NCI-H1694 treated with DMSO at 0.1 percent for 48 hours (cell line): ENCODE data around the gene AGER.
"Not testable (repeated sequence)": the region's sequence is repeated elsewhere in the genome, so short reads cannot be mapped to it uniquely, and the experiment has no call there.

Experiments used
- DNase-seq: peaks from one replicate; lab custom pipeline; 2025; lab: John Stamatoyannopoulos, UW

AGER gene

DNA sequence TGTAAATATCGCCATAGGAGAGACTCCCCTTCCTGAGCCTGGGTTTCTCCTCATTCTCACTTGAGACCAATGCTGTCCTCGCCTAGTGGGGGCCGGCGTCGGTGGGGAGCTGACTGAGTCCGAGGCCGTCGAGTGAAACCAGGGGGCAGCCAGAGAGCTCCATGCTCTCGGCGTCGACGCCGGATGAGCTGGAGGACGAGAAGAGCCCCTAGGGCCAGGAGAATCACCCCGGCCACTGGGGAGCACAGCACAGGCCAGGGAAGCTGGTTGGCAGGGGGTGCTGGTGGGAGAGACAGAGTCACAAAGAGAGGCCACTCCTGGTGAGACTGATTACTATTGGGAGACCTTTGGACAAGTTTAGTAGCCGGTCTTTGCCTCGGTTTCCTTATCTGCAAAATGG is 14.8 kb upstream of the AGER start:
- DNase-seq: no peak

DNA sequence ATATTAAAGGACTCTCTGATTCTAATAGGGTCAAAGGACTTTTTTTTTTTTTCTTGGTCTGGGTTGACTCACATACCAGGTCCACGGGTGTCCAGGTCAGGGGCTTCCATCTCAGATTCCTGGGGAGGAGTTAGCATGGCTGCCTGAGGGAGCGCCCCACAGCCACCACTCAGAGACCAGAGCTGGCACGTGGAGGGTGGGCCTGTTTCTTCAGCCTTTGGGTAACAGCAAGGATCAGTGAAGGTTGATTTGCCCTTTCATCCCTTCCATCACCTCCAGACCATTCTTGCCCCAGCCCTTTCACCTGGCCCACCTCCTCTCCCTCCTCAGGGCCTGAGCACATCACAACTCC is 14.3 kb upstream of the AGER start:
- no peak for DNase-seq

DNA sequence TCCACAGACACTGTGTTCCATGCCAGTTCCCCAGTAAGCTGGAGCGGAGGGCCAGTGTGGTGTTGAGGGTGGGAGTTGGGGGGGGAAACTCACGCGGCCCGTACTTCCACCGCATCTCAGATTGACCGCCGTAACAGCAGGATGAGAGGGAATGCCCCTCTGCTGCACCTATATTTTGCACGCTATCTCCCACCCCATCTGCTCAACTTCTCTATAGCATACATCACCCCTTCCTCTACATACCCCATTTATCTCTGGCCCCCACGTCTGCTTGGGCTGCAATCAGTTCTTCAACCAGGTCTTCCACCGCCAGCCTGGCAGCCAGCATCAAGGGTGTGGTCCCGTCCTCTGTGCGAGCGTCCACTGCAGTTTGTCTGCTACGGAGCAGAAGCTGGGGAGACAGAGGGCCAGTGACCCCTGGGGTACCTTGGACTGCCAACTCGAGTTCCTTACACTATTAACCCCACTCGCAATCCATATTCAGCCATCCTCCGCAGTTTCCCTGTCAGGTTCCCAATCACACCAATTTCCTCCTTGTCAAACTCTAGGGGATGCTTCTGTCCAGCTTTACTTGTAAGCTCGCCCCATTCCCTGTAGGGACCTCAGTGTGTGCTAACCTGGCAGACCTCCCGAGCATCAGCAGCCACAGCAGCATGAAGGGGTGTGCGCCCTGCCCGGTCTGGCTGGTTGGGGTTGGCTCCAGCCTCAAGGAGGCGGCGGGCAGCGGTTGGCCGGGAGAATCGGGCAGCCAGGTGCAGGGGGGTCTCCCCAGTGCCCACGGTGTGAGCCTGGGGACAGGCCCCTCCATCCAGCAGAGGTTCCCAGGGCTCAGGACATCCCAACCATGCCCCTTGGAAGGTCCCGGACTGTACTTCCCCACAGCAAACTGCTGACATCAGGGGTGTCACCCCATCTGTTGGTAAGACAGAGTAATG is 12.9 kb upstream of the AGER start:
- no peak for DNase-seq

DNA sequence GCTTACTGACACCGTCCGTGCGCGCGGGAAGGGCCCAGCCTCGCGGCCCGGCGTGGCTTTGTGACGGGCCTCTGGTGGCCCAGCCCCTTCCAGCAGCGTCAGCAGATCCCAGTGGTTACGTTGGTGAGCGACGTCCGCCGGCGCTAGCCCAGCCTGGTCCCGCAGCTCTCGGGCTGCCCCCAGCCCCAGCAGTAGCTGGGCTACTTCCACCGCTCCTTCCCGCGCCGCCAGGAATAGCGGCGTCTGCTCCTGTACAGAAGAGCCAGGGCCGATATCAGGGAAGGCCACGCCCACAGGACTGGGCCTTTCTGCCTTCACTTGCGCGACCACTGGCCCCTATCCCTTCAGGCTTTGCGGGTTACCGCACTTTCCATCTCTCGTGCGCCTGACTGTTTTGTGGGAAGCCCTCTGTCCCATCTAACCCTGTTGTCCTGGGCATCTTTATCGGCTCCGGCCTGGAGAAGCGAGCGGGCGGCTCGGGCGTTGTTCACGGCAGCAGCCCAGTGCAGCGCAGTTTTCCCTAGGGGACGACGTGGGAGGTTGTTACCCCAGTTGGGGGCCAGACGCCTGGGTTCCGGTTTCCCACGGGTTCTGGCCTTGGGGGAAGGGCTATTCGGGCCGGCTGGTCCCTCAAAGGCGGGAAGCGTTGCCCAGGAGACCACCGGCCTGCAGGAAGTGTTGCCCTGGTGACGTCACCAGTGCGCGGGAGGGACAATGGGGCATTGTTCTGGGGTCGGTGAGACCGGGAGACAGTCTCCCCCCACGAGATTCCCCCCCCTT is 12.0 kb upstream of the AGER start:
- no peak for DNase-seq

DNA sequence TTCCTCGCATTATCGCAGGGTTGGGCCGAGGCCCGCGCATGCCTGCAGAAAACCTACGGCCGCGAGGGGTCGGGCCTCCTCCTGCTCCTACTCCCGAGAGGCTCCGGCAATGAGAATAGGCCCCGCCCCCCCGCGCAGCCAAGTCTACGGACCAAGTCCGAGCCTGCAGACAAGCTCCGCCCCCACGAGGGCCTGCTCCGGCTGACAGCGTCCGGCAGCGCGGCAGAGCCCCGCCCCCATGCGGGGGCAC is 11.5 kb upstream of the AGER start:
- peak; percentile 95 for DNase-seq

DNA sequence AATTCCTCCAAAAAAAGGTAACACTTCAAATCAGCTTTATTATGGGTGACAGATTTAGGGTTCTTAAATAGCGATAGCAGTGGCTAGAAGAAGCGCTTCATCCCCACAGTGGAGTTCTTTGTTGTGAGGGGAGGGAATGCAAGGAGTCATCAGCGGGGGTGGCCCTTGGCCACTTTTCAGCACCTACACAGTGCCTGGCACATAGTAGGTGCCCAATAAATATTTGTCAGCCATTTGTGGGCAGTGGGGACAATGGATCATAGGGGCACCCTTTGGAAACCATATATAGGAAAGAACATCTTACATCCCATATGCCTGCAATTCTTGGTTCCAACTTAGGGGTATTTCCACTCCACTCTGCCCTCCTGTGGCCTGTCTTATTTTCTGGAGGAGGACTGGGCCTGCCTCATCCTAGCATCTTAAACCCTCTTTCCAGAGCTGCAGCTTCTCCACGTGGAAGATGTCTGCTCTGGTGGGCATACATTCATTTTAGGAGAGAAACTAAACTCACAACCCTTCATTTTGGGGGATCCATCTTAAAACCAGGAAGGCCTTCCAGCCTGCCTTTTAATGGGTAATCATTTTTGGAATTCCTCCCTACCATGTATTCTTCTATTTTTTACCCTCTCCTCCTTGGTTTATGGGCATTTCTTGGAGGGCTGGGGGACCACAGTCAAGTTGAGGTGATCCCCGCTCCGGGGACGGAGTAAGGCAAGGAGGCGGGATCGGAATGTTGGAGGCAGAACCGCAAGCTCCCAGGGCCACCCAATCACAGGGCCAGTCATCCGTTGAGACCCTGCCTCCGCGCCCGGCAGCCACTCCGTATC is 11.0 kb upstream of the AGER start:
- DNase-seq: no peak

DNA sequence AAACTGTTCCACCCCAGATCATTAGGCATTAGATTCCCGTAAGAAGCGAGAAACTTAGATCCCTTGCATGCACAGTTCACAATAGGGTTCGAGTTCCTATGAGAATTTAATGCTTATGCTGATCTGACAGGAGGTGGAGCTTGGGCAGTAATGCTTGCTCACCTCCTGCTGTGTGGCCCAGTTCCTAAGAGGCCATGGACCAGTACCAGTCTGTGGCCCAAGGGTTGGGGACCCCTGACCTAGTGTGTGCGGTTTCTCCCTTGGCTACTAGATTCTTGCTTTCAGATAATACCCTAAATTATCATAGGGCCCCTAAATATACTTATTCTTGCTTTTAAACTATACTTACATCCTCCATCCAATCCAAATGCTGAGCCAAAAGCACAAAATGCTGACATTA is 10.3 kb upstream of the AGER start:
- no peak for DNase-seq

DNA sequence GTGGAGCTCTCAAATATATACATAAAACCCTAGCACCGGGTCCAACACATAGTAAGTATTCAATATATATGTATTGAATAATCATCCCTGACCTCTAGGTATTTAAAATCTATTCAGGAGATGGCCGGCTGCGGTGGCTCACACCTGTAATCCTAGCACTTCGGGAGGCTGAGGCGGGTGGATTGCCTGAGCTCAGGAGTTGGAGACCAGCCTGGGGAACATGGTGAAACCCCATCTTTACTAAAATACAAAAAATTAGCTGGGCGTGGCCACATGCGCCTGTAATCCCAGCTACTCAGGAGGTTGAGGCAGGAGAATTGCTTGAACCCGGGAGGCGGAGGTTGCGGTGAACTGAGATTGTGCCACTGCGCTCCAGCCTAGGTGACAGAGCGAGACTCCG is 9.0 kb upstream of the AGER start:
- not testable (repeated sequence) for DNase-seq

DNA sequence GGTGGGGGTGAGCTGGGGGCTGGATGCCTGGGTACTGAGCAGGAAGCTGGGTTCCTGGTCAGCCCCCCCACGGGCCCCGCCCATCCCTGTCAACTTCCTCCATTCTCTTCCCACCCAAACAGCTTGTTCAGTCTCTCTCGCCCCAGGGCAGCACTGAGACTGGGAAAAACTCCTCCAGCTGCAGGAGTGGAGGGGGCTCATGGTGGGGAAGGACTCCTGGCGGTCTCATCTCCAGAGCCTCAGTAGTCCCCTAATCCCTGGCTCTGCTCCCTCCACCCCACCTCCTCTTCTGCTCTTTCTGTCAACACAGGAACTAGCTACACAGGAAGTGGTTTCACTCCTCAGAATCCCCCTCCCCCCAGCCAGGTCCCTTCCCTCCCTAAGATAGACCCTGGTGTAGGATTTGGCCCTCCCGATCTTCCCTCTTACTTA is 8.6 kb upstream of the AGER start, which contains the start of gene GPSM3:
Gene GPSM3, minus strand, starts transcription at position 36 of the 432 bp plus-strand sequence. CDS start 130 bp downstream, outside the sequence.
- DNase-seq: no peak

DNA sequence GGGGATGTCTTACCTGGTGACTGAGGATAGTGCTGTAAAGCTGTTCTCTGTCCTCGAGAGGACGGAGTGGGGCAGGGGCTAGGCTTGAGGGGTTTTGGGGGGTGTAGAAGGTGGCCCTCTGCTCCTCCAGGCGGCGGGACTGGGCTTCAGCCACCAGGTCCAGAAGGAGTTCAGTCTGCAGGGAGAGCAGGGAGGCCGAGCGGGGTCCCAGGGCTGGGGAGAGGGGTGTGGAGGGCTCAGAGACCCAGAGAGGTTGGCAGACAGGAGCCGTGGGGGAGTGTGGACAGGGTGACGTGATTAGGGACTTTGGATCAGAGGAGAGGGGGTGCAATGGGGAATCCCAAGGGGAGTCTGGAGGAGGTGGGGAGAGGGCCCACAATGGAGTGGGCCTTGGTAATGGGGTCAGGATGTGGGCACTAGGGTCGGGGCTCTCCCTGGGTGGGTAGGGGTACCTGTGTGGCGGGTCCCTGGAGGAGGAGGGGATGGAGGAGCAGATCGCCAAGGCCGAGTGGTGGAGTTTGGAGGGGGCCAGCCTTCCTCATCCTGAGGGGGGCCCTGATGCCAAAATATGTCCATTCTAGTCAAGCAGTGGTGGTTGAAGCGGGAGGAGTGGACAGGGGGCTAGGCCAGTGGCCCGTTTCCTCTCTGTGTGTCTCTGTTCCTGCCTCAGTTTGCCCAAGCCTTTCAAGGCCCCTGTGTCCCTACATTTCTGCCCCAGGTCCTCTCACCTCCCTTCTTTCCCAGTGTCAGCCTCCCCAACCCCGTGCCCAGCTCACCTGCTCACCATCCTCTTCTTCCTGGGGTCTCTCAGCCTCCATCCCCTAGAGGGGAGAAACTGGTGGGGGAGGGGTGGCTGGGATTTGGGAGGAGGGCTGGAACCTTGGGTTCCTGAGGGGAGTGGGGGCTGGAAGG is 7.9 kb upstream of the AGER start:
- no peak for DNase-seq

DNA sequence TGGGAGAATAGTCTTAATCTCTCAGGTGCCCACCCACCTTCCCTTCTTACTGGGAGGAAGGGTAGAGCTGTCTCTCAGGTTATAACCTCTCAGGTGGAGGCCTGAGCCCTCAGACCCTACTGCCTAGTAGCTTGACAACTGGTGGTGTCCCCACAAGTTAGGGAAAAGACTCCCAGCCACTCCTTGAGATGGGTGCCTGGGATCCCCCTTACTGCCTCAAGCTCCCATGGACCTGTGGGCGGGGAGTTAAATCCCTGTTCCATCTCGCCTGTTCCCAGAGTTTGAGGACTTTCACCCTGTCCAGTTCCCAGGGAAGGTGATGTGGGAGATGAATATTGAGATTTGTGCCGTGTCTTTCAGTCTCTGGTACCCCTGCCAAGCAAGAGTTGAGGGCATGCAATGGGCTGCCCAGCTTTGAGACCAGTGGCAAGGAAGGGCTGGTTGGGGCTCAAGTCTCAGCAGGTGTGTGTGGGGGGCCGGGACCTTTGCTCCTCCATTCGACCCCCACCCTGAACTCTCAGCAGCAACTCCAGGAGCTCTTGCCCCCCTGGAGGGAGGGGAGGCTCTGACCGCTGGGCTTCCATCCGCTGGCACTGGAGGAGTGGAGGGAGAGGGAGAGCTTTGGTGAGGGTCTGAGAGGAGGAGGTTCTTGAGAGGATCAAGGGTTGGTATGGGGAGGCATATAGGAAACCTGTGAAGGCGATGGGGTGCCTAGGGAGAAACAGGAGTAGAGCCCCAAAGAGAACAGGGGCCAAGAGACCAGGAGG is 7.0 kb upstream of the AGER start:
- DNase-seq: no peak

DNA sequence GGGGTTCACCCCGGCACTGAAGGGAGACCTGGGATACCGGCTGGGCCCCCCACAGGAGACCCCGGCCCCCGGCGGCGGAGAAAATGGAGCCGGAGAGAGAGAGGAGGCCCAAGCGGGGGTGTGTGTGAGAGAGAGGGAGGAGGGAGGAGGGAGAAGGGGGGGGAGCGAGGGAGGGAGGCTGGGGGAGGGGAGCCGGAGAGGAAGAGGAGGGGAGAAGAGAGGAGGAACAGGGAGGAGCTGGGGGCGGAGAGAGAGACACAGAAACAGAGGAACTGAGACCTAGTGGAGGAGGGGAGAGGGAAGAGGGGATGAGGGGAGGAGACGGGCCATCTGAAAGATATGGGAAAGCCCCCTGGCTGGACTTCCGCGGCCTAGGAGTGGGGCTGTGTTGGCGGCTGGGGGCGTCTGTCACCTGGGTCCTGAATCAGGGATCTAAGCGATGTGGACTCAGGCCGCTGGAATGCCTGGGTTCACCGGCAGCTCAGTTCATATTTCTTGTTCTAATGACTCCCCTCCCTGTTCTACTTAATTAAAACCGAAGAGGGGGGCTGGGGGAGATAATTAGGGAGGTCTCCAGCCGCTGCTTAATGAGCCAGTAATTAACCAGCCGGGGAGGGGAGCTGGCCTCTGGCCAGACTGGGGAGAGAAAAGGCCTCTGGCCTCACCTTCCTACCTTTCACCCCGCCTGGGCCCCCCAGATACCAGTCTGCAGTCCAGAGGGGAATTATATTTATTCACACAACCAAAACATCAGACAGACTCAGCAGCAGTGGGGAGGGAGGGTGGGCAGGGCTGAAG is 6.2 kb upstream of the AGER start, which contains the start of gene PBX2:
Gene PBX2, minus strand, starts transcription at position 149 of the 798 bp plus-strand sequence. CDS start 287 bp downstream, outside the sequence.
- peak; percentile 74 for DNase-seq

DNA sequence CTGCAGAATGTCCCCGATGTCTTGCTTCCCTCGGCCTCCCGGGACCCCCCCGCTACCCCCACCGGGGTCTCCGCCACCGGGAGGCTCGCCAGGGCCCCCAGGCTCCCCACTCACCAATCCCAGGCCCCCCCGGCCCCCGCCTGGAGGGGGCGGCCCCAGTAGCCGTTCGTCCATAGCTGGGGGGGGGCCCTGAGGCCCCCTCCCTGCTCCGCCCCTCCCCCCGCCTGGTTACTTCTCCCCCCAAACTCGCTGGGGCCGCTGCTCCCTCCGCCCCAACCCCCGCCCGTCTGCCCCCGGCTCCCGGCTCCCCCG is 5.6 kb upstream of the AGER start:
- DNase-seq: no peak

DNA sequence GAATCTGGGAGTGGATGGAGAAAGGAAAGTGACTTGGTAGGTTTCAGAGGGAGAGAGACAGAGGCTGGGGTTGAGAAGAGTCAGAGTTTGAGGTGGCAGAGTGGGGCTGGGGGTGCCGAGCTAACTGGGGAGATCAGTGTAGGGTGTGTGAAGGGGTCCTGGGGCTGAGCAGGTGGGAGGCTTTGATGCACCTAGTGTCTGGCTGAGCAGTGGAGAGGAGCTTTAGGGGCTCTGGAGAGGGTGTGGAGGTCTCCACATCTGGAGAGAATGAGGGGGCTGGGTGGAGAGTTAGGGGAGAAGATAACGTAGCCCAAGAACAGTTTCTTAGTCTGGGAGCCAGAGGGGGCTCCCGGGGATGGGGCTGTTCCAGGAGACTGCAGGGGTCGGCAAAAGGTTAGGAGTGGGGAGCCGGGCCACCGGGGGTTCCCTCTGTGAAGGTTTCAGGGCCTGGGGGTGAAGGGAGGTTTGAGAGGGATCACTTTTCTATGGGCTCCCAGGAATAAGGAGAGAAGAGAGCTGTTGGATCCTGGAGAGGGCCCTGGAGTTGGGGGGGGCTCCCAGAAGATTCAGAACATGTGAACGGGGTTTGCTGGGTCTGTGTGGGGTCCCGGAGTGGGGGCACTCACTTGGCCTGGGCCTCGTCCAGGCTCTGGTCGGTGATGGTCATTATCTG is 5.2 kb upstream of the AGER start:
- DNase-seq: no peak

DNA sequence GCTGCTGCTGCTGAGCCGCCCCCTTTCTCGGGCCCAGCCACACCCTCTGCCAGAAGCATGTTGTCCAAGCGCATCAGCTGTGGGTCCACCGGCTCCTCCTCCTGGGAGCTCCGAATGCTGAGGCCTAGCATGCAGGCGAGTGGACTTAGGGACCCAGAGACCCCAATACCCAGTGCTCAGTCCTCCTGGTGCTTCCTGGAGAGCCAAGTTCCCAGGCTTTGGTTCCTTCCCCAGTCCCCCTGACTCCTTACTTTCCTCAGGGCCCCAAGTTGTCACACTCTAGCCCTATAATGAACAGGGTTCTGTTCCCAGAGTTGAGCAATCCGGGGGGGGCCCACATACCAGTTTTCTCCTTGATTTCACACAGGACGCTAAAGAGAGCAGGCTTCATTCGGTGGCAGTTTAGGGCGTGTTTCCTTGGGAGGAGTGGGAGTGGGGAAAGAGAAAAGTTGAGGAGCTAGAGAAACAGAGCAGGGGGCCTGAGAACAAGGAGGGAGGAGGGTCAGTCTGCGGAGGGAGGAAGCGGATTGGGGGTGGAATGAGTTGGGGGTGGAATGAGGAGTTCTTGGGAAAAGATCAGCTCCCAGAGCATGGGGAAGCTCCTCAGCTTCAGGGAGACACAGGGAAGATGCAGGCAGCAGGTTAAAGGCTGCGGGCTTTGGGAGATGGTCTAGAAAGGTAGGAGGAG is 4.5 kb upstream of the AGER start:
- DNase-seq: no peak

DNA sequence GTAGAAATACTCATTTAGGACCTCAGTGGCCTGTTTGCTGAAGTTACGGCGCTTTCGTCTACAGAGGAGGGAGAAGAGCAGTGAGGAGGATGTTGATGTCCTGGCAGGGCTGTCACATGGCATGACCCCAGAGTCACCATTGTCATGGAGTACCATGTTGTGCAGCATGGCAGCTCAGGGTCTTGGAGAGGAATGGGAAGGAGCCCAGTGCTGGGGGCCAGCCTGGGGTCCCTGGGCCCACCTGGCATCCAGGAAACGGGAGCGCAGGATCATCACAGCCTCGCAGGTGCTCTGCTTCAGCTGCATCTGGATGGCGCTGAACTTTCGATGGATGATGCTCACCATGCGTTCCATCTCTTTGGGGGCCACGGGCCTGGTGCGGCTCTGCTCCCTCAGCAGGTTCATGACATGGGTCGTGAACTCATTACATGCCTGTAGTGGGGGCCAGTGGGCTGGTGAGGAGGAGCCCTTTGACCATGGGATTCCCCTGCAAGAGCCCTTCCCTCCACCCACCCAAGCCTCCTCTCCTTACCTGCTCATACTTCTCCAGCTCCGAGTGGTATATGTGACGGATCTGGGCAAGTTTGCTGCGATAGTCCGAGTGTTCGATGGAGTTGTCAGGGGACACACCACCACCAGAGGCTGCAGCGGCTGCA is 3.8 kb upstream of the AGER start:
- not testable (repeated sequence) for DNase-seq

DNA sequence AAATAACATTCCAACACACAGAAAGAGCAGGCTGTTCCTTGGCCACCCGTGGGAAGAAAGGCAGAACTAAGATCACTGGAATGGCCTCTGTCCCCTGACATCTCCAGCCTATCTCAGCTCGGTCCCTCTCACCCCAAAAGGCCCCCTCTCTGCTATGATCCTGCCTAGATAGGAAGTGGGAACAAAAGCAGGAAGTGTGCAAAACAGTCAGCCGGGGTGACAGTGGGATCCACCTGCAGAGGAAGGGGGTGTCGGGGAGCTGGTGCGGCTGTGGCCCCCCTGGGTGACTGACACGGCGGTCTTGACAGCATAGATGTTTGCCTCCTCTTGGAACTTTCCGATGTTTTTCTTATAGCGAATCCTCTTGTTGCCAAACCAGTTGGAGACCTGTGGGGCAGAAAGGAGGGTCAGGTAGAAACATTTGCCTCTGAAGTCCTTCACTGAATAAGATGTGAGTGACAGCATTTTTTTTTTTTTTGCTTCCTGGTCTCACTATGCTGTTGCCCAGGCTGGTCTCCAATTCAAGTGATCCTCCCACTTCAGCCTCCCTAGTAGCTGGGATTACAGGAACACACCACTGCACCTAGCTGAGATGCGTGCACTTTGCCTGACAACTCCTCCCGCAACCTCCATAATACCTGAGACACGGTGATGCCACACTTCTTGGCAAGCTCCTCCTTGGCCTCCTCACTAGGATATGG is 3.1 kb upstream of the AGER start:
- no peak for DNase-seq
